Type B pancreatic cell (in vitro differentiated cells): ENCODE results near the gene CASP4. TPM values are rescaled to one million over a fixed set of nuclear protein-coding genes. Genes with fewer than 3 reads are reported as not detected.

Experiments used
- DNase-seq: peaks from one replicate; pipeline ENCODE4 v3.0.0; 2021; ENCODE audit warnings: mixed read lengths; ENCODE audit not compliant: unreplicated experiment; ENCODE audit errors: extremely low spot score
- H3K27ac Mint-ChIP-seq: 2 replicates; pipeline ENCODE4 v1.8.0; 2021; ENCODE audit warnings: mild to moderate bottlenecking, mixed read lengths
- H3K27me3 Mint-ChIP-seq: 2 replicates; pipeline ENCODE4 v1.8.0; 2021; ENCODE audit warnings: mixed read lengths
- H3K36me3 Mint-ChIP-seq: 2 replicates; pipeline ENCODE4 v1.8.0; 2021; ENCODE audit warnings: mixed read lengths
- H3K4me1 Mint-ChIP-seq: one replicate; pipeline ENCODE4 v1.8.0; 2021; ENCODE audit warnings: mixed read lengths; ENCODE audit not compliant: unreplicated experiment
- H3K4me3 Mint-ChIP-seq: 2 replicates; pipeline ENCODE4 v1.8.0; 2021; ENCODE audit warnings: mild to moderate bottlenecking, mixed read lengths
- H3K9me3 Mint-ChIP-seq: 2 replicates; pipeline ENCODE4 v1.8.0; 2021; ENCODE audit warnings: mixed read lengths
- CTCF ChIP-seq: fragments of 200-600 bp; sonication (generic); conservative IDR thresholded peaks from 2 replicates; pipeline ENCODE4 v1.5.0; 2021; ENCODE audit warnings: antibody characterized with exemption, mild to moderate bottlenecking
- total RNA-seq: library from RNA; stranded (reverse); gene quantifications from 2 replicates; pipeline ENCODE4 v1.2.1, GENCODE V29; 2021; ENCODE audit warnings: low replicate concordance

CASP4 gene
- total RNA-seq, 1 donor from 2014 or later, result 18.4 TPM

DNA sequence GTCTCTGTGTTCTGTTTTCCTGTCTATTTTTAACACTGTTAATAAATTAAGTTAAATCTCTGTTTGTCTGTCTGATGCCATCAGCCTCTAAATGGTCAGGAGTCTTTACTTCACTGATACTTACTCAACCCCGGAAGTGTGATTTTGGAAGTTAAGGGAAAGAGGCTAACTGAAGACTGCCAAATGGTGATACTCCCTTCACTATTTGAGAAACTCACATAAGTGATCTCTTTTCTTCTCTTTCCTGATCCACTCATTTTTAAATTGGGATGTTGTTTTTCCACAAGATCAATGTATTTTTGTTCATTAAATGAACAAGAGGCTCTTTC is 69.7 kb downstream of the CASP4 start:
- Mint-ChIP-seq H3K9me3 (no peaks in the 10 kb centered on the region), H3K27me3 (no peaks in the 10 kb centered on the region), H3K4me3 (no peak overlapping the region), H3K27ac (no peak overlapping the region), H3K36me3 (no peaks in the 10 kb centered on the region), H3K4me1 (peaks cover 12% of the 10 kb centered on the region)
- no peak for TF ChIP-seq CTCF
- no peak for DNase-seq

DNA sequence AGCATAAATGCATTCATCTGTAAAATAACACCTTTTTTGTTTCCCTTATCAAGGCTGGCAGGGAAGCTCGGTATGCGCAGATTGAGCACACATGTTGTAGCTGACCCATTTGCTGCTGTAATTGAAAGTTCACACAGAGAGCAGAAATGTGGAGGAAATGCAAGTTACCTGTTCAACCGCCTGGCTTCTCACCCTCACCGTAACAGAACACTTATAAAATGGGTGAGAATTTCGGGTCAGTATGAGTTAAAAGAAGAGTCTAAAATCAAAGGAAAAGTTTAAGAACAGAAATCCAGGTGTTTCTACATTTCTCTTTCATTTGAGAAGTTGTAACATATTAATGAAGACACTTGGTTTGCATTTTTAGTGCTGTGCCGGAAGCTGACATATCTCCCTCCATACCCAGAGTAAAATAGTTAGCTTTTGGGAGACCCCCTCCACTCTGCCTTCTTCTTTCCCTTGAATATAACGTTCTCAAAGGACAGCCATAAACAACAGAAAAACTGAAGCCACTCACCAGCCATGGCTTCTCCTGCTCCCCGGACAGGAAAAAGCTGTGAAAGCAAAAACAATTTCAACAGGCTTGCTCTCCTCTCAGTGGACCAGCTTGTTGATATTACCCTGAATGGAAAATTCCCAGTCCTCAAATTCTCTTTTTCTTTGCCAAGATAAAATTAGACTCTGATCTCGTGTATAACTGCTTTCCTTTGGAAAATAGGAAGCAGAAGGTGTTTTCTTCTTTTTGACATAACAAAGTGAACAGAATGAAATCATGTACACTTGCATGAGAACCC is 70.3 kb downstream of the CASP4 start, which contains the start of gene CASP12:
Gene CASP12 (minus strand): TSS at position 570 of the 794 bp plus-strand sequence.
- Mint-ChIP-seq H3K36me3 (no peaks in the 10 kb centered on the region), H3K9me3 (no peaks in the 10 kb centered on the region), H3K4me3 (no peak within 1 kb of the TSS), H3K4me1 (peaks cover 15% of the 10 kb centered on the region), H3K27me3 (no peaks in the 10 kb centered on the region), H3K27ac (no peak within 1 kb of the TSS)
- no peak for TF ChIP-seq CTCF
- DNase-seq, result no peak

DNA sequence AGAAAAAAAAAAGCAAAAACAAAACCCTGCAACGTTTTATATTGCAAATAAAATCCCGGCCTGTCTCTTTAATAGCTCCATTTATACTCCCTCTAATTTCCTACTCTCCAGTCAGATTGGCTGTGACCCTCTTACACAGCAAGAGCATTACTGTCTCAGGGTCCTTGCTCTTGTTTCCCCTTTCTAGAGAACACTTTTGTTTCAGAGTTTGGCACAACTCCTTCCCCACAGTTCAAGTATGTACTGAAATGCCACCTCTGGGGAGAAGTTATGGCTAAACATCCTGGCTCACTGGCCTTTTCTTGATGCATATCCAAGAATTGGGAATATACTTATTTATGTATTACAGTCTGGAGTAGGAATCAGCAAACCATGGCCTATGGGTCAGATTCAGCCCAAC is 72.7 kb downstream of the CASP4 start:
- H3K27me3 Mint-ChIP-seq, result no peaks in the 10 kb centered on the region
- no peak overlapping the region for H3K27ac Mint-ChIP-seq
- no peaks in the 10 kb centered on the region for H3K36me3 Mint-ChIP-seq
- no peak for DNase-seq
- no peak for TF ChIP-seq CTCF
- H3K9me3 Mint-ChIP-seq, result no peaks in the 10 kb centered on the region
- H3K4me1 Mint-ChIP-seq, result peaks cover 23% of the 10 kb centered on the region
- H3K4me3 Mint-ChIP-seq, result no peak overlapping the region

DNA sequence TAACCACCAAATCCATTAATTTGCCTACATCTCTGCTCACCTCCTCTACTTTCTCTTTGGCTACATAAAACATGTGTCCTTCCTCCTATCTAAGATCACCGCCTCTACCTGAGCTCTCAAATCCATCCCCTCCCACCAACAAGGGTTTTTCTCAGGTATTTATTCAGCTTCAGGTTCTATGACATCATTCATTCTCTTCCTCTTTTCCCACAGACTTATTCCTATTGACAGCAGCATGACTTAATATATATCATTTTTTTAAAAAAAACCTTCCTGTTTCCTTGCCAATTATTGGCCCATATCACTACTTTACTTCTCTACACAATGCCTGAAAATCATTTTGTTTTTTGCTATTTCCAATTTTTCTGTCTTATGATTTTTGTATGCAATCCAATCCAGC is 74.5 kb downstream of the CASP4 start:
- H3K9me3 Mint-ChIP-seq, result no peaks in the 10 kb centered on the region
- no peak overlapping the region for H3K4me3 Mint-ChIP-seq
- TF ChIP-seq CTCF, result no peak
- no peak overlapping the region for H3K27ac Mint-ChIP-seq
- H3K27me3 Mint-ChIP-seq, result no peaks in the 10 kb centered on the region
- no peaks in the 10 kb centered on the region for H3K36me3 Mint-ChIP-seq
- no peak for DNase-seq
- peaks cover 23% of the 10 kb centered on the region for H3K4me1 Mint-ChIP-seq

Other genes with a start within 250 kb of the CASP4 start
- not detected in 2 replicates for gene CASP12, start 70.1 kb downstream of the CASP4 start, total RNA-seq
- gene CASP5, start 54.6 kb upstream of the CASP4 start, total RNA-seq, result 0.95 TPM in 1 of 2 replicates, not detected in the other
- gene CASP1, start 66.6 kb upstream of the CASP4 start, total RNA-seq, result 13.0 and 13.3 TPM in 2 replicates
- 6.2 and 12.7 TPM in 2 replicates for gene CARD16, start 76.8 kb upstream of the CASP4 start, total RNA-seq
- not detected in 2 replicates for gene CARD18, start 171.2 kb upstream of the CASP4 start, total RNA-seq